GM12865 (cell line): Measurements from ENCODE around the gene IQCN.

ENCODE experiments used
- DNase-seq: peaks from one replicate; pipeline ENCODE4 v3.0.0; 2010; ENCODE audit warnings: low read depth
- H3K4me3 ChIP-seq: 2 replicates; pipeline ENCODE4 v1.5.1; 2011; ENCODE audit warnings: mild to moderate bottlenecking, low read depth, low read length, control low read depth
- CTCF ChIP-seq: IDR thresholded peaks from 2 replicates; pipeline ENCODE4 v1.5.1; 2011; ENCODE audit warnings: low read length, control low read depth, low read depth, inconsistent platforms; ENCODE audit not compliant: insufficient read depth; ENCODE audit errors: missing control alignments

IQCN gene

GRCh38 chr19:18280247-18281081, 6.2 kb upstream of the IQCN start:
- DNase-seq, result peak; percentile 93
- TF ChIP-seq CTCF, result no peak
- peak overlapping the region; percentile 79 for H3K4me3 ChIP-seq

- H3K4me3 ChIP-seq, result peak overlapping the region; percentile 79
- DNase-seq, result peak; percentile 96
- peak; percentile 88 for TF ChIP-seq CTCF
These were observed 5.4 kb upstream of the IQCN start for GRCh38 chr19:18279516-18280246.

GRCh38 chr19:18279266-18279515, 4.9 kb upstream of the IQCN start:
- H3K4me3 ChIP-seq, result peak overlapping the region; percentile 79
- TF ChIP-seq CTCF, result no peak

GRCh38 chr19:18278521-18279265, 4.4 kb upstream of the IQCN start:
- TF ChIP-seq CTCF, result peak; percentile 21
- H3K4me3 ChIP-seq, result peak overlapping the region; percentile 79
- peak; percentile 26 for DNase-seq

More at GRCh38 chr19:18279266-18279515, 4.9 kb upstream of the IQCN start:
- no peak for DNase-seq

- no peak for TF ChIP-seq CTCF
- no peak overlapping the region for H3K4me3 ChIP-seq
- DNase-seq, result no peak
These were observed 617 bp upstream of the IQCN start for GRCh38 chr19:18274781-18275356.

GRCh38 chr19:18273561-18274218, 562 bp downstream of the IQCN start:
- no peak for DNase-seq
- H3K4me3 ChIP-seq, result no peak overlapping the region
- no peak for TF ChIP-seq CTCF
